ENCODE results near the gene CAMK1D.

- TF ChIP-seq POLR2A (IDR thresholded peaks at IDR 0.05), result no peak
- TF ChIP-seq, protein P1, sequence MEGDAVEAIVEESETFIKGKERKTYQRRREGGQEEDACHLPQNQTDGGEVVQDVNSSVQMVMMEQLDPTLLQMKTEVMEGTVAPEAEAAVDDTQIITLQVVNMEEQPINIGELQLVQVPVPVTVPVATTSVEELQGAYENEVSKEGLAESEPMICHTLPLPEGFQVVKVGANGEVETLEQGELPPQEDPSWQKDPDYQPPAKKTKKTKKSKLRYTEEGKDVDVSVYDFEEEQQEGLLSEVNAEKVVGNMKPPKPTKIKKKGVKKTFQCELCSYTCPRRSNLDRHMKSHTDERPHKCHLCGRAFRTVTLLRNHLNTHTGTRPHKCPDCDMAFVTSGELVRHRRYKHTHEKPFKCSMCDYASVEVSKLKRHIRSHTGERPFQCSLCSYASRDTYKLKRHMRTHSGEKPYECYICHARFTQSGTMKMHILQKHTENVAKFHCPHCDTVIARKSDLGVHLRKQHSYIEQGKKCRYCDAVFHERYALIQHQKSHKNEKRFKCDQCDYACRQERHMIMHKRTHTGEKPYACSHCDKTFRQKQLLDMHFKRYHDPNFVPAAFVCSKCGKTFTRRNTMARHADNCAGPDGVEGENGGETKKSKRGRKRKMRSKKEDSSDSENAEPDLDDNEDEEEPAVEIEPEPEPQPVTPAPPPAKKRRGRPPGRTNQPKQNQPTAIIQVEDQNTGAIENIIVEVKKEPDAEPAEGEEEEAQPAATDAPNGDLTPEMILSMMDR (IDR thresholded peaks at IDR 0.05), result no peak
Observed at GRCh38 chr10:12772797-12773587, 423.6 kb downstream of the CAMK1D start.

Data from heart left ventricle (tissue), 13 donors.